ENCODE data around the gene HEPN1.

Gene HEPN1

DNA sequence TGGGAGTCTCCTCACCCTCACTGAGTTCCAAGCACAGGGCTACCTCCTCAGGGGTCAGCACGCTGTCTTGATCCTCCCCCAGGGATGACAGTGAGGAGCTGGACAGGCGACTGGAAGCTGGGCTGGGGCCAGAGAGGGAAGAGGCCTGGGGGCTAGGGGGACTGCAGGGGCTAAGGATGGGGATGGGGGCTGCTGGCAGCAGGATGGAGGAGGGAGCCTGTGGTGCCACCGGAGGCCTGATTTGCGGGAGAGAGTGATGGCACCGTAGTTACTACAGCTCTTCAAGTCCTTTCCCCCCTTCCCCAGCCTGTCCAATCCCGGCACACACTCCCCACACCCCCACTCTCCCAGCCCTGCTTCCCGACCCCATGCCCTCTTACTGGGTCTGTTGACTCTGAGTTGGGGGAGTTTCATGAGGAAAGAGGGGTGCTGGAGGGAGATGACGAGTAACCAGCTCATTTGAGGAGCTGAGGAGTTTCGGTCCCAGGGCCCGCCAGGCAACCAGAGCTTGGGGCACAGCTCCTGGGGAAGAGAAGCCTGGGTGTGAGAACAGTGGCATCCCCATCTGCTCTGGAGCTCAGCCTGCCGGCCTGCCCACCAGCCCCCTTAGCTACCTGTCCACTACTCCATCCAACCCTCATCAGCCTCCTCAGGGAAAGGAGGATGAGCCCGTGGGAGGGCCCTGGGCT, 31.9 kb upstream of the HEPN1 start:
- TF ChIP-seq ZBTB7A (IDR thresholded peaks at IDR 0.05; ENCODE audit: low read depth): no peak
- TF ChIP-seq EGR1 (IDR thresholded peaks at IDR 0.05): no peak
- no peak for TF ChIP-seq EP300 (IDR thresholded peaks at IDR 0.05; ENCODE audit: borderline replicate concordance)
- TF ChIP-seq CEBPB (IDR thresholded peaks at IDR 0.05): no peak
- no peak for TF ChIP-seq NFIC (IDR thresholded peaks at IDR 0.05)
- TF ChIP-seq, protein P1, sequence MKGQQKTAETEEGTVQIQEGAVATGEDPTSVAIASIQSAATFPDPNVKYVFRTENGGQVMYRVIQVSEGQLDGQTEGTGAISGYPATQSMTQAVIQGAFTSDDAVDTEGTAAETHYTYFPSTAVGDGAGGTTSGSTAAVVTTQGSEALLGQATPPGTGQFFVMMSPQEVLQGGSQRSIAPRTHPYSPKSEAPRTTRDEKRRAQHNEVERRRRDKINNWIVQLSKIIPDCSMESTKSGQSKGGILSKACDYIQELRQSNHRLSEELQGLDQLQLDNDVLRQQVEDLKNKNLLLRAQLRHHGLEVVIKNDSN (IDR thresholded peaks at IDR 0.05): no peak
- no peak for TF ChIP-seq TAF1 (IDR thresholded peaks at IDR 0.05; ENCODE audit: low read depth)
- no peak for TF ChIP-seq REST (IDR thresholded peaks at IDR 0.05; ENCODE audit: low read depth)
- TF ChIP-seq MAX (IDR thresholded peaks at IDR 0.05): no peak
- no peak for TF ChIP-seq TCF12 (IDR thresholded peaks at IDR 0.05; ENCODE audit: low read depth)
- no peak for TF ChIP-seq TEAD4 (IDR thresholded peaks at IDR 0.05)
- no peak for TF ChIP-seq RAD21 (IDR thresholded peaks at IDR 0.05; ENCODE audit: low read depth)
- no peak for TF ChIP-seq FOXM1 (IDR thresholded peaks at IDR 0.05; ENCODE audit: borderline replicate concordance, low read depth)
- no peak for TF ChIP-seq CREB1 (IDR thresholded peaks at IDR 0.05; ENCODE audit: low read depth)
- no peak for TF ChIP-seq YY1 (IDR thresholded peaks at IDR 0.05; ENCODE audit: low read depth)

DNA sequence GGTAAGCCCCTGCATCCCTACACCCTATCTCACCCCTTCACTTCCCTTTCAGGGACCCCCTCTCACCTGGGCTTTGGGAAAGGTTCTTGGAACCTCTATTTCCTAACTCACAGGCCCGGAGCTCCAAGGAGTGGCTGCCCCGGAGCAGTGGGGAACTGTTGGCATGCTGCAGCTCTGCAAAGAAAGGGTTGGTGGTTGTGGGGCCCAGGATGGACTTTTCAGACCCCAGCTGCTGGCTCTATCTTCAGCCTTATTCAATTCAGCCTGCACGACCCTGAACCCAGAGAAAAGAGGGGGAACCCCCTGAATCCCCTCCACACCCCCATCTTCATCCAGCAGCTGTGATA, 31.4 kb upstream of the HEPN1 start:
- TF ChIP-seq FOXM1 (IDR thresholded peaks at IDR 0.05; ENCODE audit: borderline replicate concordance, low read depth): no peak
- no peak for TF ChIP-seq CREB1 (IDR thresholded peaks at IDR 0.05; ENCODE audit: low read depth)
- no peak for TF ChIP-seq RAD21 (IDR thresholded peaks at IDR 0.05; ENCODE audit: low read depth)
- no peak for TF ChIP-seq TAF1 (IDR thresholded peaks at IDR 0.05; ENCODE audit: low read depth)
- TF ChIP-seq, protein P1 (IDR thresholded peaks at IDR 0.05): no peak
- no peak for TF ChIP-seq ZBTB7A (IDR thresholded peaks at IDR 0.05; ENCODE audit: low read depth)
- TF ChIP-seq TEAD4 (IDR thresholded peaks at IDR 0.05): no peak

DNA sequence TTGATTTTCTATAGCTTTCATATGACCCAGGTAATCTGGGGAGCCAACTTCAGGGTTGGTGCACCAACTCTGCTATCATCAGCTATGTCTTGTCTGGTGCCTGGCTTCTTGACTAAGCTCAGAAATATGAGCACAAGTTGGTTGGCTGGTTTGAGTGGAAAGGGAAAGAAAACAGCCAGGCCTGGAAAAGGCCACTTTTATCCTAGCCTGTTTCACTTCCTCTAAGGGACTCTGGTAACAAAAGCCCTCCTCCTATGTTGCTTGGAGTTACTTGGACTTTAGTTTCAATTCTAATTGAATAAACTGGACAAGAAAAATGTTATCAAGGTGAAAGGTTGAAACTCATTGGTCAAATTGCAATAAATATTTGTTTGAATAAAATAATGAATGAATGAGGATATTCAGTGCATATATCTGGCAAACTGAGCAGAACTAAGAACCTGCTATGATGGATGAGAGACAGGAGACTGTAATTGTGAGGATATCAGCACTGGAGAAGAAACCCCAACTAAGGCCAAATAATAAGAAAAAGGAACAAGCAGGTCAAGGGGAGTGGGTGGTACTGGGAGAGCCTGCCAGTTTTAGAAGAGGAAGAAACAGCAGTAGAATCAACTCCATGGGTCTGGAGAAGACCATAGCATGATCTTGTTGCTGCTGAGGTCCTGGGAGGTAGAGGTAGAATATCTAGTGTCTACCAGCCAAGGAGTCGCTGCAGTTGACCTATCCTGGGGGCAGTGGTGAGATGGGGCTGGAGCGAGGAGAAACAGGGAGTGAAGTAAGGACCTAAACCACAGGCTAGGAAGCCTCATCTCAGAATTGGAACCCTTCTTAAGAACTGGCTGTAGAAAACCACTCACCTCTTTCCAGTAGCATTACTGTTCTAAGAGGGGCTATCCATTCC, 29.6 kb upstream of the HEPN1 start:
- TF ChIP-seq ZBTB7A (IDR thresholded peaks at IDR 0.05; ENCODE audit: low read depth) (no peak), YY1 (IDR thresholded peaks at IDR 0.05; ENCODE audit: low read depth) (no peak), EP300 (IDR thresholded peaks at IDR 0.05; ENCODE audit: borderline replicate concordance) (no peak), TAF1 (IDR thresholded peaks at IDR 0.05; ENCODE audit: low read depth) (no peak), MAX (IDR thresholded peaks at IDR 0.05) (no peak), RAD21 (IDR thresholded peaks at IDR 0.05; ENCODE audit: low read depth) (no peak), REST (IDR thresholded peaks at IDR 0.05; ENCODE audit: low read depth) (no peak), TEAD4 (IDR thresholded peaks at IDR 0.05) (no peak), FOXM1 (IDR thresholded peaks at IDR 0.05; ENCODE audit: borderline replicate concordance, low read depth) (no peak), TCF12 (IDR thresholded peaks at IDR 0.05; ENCODE audit: low read depth) (no peak), EGR1 (IDR thresholded peaks at IDR 0.05) (no peak)
- TF ChIP-seq, protein P1 (IDR thresholded peaks at IDR 0.05): no peak

DNA sequence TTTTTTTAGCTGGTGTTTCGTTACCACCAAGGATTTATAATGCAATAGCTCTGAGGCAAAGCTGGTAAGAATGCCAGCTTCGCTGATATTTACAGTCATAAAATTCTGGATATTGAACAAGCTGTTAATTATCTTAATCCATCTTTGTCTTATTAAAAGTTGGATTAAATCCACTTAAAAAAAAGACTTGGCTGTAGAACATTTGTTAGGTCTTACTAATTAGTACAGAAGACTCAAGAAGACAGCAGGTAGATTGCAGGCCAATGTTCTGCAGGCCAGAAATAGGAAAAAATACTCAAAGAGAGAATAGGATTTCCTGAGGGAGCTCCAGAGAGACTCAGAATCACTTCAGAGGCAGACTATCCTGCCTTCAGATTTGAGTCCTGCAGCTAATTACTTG, 28.9 kb upstream of the HEPN1 start:
- TF ChIP-seq MAX (IDR thresholded peaks at IDR 0.05) (no peak), EP300 (IDR thresholded peaks at IDR 0.05; ENCODE audit: borderline replicate concordance) (no peak), EGR1 (IDR thresholded peaks at IDR 0.05) (no peak), CREB1 (IDR thresholded peaks at IDR 0.05; ENCODE audit: low read depth) (no peak), FOXM1 (IDR thresholded peaks at IDR 0.05; ENCODE audit: borderline replicate concordance, low read depth) (no peak), CEBPB (IDR thresholded peaks at IDR 0.05) (no peak), RAD21 (IDR thresholded peaks at IDR 0.05; ENCODE audit: low read depth) (no peak), TAF1 (IDR thresholded peaks at IDR 0.05; ENCODE audit: low read depth) (no peak), TEAD4 (IDR thresholded peaks at IDR 0.05) (no peak), TCF12 (IDR thresholded peaks at IDR 0.05; ENCODE audit: low read depth) (no peak), ZBTB7A (IDR thresholded peaks at IDR 0.05; ENCODE audit: low read depth) (no peak), REST (IDR thresholded peaks at IDR 0.05; ENCODE audit: low read depth) (no peak), YY1 (IDR thresholded peaks at IDR 0.05; ENCODE audit: low read depth) (no peak), NFIC (IDR thresholded peaks at IDR 0.05) (no peak)
- TF ChIP-seq, protein P1 (IDR thresholded peaks at IDR 0.05): no peak
